CD4-positive, alpha-beta T cell treated with Interleukin-6 for 4 hours (primary cell): ENCODE results near the gene IFITM5.
"Not testable (repeated sequence)": the region's sequence is repeated elsewhere in the genome, so short reads cannot be mapped to it uniquely, and the experiment has no call there.

Experiments used
- DNase-seq: peaks from one replicate; pipeline ENCODE4 v3.0.0-alpha.2; 2020; ENCODE audit warnings: mixed read lengths

Gene IFITM5

DNA sequence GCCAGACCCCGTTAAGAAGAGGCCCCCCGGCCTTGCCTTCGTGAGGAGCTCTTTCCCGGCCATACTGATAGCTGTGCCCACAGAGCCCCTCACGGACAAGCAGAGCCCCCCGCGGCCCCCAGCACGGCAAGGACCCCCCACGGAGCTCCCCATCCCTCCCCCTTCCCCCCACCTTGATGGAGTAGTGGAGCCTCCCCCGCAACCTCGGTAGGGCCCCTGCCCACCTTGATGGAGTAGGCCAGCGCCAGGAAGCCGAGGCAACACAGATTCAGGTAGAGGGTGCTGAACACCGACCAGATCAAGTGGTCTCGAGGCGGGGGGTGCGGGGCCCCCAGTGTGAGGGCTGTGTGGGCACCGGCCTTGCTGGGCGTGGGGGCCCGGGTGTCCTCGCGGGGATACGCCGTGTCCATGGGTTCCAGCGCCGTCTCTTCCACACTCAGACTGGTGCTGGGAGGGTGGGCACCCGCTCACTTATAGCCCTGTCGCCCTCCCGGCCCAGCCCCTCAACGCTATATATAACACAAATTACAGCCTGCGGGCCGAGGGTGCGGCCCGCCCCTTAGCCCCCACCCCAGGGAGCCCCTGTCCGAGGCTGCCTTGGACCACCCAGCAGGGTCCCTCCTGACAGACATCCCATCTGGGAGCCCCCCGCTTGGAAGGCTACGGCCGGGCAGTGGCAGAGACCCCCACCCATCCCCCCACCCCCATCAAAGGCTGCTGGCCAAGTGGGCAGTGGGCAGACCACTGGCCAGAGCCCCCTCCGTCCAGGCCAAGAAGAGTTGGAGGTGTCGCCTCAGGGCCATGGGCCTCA is at the start of gene IFITM5:
Gene IFITM5, minus strand, starts transcription at position 446 of the 811 bp plus-strand sequence. Its CDS starts 36 bp downstream, at position 410.
- DNase-seq: peak; percentile 11

DNA sequence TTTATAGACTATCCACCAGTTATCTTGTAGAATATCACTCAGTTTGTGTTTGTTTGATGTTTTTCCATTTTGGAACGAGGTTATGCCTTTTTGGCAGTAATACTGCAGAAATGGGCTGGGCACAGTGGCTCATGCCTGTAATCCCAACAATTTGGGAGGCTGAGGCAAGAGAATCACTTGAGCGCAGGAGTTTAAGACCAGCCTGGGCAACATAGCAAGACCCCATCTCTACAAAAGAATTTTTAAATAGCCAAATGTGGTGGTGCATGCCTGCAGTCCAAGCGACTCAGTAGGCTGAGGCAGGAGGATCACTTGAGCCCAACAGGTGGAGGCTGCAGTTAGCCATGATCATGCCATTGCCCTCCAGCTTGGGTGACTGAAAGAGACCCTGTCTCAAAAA is 47.2 kb upstream of the IFITM5 start:
- DNase-seq: no peak

DNA sequence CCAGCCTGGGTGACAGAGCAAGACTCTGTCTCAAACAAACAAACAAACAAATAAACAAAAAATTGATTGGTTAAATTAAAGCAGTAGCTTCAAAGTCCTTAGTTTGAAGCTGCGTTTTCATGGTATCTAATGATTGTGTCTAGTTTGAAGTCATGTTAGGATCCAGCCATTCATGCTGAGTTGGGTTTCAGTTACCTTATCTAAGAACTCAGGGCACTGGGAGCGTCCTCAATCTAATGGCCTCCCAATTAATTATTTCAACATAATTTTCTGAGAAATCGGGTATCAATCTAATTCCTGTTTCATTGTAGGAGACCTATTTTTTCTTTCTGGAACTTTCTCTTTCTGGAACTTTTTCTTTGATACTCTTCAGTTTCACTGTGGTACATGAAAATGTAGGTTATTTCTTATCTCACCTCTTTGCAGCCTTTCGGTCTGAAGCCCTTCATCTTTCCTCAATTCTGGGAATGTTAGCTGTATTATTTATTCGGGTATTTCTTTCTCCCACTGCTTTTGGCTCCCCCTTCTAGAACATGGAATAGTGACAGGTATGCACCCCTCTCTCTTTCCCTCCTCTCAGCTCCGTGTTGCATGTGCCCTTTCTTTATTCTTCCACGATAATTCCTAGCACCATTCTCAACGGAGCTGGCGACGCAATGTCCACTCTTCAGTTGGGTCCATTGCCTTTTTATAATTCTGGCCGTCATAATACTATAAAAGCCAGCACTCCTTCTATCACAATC is 45.7 kb upstream of the IFITM5 start:
- DNase-seq: no peak

DNA sequence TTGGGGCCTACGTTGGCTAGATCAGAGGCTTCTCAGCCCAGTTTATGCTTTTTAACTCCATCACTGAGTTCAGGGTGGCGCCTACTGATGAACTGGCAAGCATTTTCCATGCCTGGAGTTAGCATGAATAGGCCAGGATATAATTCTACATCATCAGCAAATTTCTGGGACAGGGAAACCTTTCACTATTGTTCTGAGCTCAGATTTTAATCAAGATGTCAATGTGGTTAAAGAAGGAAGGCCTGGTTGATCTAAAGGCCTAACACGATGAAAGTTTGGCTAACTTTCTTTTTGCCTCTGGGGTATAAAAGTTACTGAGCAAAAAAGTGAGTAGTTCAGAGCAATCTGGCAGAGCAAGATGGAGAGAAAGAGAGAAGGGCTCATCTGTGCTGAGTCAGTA is 43.0 kb upstream of the IFITM5 start:
- DNase-seq: no peak

DNA sequence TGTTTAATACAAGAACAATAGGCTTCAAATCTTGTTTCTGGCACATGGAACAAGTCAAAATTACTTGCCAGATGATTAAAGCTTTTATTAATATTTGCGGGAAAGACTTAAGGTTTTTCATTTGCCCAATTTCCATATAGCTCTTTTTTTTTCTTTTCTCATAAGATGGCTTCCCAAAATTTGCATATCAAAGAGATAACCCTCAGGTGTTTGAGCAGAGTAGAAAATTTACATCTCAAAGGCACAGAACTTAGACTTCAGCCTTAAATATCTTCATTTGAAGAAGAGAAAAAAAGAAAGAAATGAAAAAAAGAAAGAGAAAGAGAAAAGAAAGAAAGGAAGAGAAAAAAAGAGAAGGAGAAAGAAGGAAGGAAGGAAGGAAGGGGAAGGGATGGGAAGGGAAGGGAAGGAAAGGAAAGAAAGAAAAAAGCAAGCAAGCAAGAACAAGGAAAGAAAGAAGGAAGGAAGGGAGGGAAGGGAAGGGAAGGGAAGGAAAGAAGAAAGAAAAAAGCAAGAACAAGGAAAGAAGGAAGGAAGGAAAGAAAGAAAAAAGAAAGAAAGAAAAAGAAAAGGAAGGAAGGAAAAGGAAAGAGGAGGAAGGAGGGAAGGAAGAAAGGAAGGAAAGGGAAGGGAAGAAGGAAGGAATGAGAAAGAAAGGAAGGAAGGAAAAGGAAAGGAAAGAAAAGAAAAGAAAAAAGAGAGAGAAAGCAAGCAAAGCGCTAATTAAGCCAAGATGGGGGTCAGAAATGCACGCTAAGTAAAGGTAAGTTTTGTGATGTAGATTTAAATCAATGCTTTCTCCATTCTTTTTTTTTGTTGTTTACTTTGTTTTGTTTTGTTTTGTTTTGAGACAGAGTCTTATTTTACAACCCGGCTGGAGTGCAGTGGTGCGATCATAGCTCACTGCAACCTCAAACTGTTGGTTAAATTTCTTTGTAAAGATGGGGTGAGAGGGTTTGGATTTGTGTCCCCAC is 41.5 kb upstream of the IFITM5 start:
- DNase-seq: no peak

DNA sequence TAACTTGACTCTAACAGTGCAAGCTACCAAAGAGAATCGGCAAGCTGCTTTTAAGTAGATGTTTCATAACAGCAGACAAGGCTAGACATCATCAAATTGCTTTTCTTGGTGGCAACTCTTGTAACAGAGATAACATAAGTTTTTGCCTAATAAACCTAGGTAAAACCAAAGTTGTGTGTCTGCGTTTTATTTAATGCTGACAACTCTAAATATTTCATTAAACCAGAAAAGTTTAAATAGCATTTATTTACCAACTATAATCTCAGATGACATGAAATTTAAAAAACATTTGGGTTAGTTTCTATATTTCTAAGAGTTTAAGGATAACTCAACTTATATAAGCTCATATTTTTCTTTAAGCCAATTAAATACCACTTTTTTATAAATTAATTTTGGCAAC is 40.6 kb upstream of the IFITM5 start:
- DNase-seq: no peak

DNA sequence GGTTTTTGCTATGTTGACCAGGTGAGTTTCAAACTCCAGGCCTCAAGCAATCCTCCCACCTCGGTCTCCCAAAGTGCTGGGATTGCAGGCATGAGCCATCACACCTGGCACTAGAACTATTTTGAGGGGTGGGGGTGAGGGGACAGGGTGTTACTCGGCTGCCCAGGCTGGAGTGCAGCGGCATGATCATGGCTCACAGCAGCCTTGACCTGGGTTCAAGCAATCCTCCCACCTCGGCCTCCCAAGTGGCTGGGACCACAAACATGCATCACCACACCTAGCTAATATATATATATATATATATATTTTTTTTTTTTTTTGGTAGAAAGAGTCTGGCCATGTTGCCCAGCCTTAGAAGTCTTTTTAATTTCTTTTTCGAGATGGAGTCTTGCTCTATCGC is 38.4 kb upstream of the IFITM5 start:
- no peak for DNase-seq

DNA sequence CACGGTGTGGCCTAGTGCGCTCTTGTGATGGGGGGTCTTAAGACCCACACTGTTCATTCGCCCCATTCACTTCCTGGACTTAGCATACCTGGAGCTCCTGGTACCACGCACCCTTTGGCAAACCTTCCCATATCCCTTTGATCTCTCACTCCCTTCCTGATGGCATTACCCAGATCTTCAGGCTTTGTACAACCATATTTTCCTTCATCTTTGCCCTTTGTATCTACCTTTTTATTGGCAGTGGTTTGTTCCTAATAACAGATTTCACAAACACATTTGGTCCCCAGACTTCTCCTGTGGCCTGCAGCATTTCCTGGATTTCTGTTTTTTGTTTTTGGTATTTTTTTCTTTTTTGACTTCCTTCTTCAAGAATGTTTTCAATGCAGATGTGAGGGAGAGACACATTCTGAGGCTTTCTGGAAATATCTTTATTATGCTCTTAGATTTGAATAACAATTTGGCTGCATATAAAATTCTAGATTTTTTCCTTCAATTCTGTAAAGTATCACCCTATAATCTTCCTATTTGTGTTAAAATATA is 37.4 kb upstream of the IFITM5 start:
- no peak for DNase-seq

DNA sequence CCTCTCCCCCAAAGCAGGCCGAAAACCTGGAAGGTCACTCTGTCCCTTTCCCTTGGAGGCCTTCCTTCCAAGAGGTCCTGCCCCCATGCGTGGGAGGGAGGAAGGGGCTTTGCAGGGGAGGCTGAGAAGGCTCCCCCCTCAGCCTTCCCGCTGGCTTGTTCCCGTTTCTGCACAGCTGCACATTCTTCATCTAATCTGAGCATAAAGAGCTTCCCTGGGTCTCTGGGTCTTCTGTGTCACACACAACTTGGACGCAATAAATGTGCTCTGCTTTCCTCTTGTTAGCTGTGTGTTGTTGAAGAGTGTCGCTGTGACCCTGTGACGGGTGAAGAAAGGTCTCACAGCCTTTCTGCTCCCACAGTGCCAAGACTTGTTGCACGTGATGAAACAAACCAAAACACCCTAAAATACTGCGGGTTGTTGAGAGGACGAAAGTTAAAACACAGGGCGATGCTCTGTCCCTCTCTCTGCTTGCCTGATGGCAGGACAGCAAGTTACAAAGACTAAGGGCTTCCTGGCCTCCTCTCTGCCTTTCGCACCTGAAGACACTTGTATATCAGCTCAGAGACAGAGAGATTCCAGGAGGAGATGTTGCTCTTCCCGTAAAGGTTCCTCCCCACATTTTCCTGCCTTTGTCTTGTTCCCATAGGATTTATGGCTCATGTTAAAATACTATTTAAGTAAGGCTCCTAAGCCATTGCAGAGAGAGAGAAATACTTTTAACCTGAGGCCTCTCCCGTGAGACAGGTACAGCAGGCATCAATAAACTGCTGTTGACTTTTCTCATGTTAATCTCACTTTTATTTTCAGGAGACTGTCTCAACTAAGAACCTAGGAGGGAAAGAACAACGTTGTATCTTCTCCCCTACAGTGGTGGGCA is 36.7 kb upstream of the IFITM5 start:
- DNase-seq: no peak

DNA sequence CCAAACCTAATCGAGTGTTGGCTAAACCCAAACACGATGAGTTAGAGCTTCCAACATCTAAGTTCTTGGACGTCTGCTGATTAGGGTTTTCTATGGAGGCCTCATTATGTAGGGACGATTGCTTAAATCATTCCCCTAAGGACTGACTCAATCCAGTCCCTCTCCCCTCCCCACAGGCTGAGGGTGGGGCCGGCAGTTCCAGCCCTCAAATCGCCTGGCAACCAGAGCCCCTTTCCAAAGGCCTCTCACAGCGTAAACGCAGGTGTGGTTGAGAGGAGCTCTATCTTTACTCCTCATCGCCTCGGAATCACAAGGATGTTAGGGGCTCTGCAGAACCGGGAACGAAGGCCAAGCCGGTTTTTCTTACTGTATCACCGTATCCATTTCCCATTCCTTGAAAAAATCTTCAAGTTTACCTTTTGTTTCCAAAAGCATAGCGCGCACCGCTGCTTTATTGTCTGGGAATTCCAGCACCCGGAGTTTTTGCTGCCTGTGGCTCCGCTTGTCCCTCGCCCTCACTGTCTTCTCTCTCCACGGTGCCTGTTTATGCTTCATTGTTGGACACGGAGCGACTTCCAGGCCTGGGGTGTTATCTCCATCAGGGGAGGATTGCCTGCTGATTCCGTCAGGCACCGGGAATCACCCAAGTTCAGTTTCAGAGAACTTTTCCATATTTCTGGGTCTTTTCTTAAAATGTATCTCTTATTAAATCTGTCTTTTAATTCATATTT is 35.1 kb upstream of the IFITM5 start:
- DNase-seq: no peak

DNA sequence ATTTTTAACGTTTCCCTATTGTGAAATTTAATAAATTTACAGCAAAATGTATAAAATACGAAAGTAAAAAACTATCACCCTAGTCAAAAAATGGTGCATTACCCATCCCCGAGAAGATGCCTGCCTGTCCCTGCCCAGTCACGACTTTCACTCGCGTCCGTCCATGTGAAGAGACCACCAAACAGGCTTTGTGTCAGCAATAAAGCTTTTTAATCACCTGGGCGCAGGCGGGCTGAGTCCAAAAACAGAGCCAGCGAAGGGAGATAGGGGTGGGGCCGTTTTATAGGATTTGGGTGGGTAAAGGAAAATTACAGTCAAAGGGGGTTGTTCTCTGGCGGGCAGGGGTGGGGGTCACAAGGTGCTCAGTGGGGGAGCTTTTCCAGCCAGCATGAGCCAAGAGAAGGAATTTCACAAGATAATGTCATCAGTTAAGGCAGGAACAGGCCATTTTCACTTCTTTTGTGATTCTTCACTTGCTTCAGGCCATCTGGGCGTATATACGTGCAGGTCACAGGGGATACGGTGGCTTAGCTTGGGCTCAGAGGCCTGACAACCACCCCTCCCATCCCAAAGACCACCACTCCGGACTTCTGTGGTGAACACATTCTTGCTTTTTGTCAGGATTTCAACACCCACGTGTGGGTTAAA is 34.4 kb upstream of the IFITM5 start:
- not testable (repeated sequence) for DNase-seq

DNA sequence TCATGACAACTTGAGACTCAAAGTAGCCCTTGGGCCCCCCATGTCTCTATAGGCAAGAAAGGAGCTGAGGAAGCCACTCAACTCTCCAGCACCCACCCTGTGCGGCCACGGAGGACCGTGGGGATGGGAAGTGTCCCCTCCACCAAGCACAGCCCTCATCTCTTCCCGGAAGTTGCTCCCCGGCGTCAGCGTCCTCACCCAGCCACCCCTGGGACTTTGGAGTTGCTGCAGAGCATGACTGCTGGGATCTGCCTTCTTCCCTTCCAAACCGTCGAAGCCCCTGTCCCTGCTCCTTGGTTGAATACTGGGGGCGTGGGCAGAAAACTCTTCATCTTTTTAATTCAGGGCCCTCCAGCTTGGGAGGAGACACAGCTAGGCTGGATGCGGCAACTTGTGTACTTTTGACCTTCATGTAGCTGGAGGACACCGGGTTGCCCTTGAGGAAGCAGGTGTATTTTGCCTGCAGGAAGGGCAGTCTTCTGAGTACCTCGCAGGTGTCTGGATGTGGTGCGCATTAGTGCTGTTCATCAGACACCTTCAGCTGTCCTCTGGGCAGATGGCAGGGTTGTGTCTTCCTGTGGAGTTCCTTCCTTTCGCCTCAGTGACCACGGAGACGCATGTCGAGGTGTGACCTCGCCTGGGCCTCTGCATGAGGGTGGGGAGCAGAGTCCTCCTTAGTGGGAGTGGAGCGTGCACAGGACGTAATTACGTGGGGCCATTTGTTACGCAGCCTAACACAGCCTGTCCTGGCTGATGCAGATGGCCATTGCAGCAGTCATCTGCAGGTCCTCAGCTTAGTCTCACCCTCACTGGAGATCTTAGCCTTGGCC is 33.5 kb upstream of the IFITM5 start:
- DNase-seq: no peak

DNA sequence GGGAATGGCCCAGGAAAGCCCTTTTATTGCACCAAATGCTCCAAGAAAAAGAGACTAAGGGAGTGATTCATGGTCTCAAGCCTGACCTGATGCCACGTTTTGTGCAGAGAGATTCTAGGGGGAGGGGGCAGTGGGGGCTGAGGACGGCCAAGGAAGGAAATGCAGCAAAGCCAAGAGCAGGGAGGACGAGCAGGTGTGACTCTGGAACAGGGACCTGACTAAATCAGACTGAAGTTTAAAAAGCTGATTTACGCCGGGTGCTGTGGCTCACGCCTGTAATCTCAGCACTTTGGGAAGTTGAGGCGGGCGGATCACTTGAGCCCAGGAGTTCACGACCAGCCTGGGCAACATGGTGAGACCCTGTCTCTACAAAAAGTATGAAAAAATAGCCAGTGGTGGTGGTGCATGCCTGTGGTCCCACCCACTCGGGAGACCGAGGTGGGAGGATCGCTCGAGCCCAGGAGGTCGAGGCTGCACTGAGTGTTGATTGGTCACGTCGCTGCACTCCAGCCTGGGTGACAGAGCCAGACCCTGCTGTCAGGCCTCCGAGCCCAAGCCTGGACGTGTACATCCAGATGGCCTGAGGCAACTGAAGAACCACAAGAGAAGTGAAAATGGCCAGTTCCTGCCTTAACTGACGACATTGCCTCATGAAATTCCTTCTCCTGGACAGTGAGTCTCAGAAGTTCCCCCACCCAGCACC is 32.2 kb upstream of the IFITM5 start:
- DNase-seq: no peak

DNA sequence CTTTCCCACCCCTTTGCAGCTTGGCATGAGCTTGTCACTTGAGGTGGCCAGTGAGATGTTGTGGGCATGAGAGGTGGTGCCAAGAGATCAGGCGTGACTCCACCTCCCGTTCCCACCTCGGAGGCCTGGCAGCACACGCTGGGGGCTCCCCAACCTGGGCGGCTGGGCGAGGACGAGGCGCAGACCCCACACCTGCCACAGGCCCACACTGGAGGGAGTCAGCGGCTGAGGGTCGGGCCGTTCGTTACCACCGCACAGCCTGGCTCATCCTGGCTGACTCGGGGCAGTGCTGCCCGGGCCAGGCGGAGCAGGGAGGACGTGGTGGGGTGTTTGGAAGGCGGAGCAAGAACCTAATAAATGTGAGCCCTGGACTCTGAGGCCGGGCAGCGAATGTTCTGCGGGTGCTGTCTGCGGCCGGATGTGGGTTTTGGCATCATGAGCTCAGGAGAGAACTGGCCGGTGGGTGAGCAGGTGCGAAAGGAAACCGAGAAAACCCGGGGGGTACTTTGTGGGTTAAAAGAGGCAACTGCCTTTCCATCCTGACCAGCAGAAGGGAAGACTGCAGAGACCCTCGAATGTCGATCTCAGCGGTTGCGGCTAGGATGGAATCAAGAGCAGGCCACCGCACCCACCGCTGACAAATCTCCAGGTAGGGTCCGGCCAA is 31.5 kb upstream of the IFITM5 start:
- peak; percentile 30 for DNase-seq

DNA sequence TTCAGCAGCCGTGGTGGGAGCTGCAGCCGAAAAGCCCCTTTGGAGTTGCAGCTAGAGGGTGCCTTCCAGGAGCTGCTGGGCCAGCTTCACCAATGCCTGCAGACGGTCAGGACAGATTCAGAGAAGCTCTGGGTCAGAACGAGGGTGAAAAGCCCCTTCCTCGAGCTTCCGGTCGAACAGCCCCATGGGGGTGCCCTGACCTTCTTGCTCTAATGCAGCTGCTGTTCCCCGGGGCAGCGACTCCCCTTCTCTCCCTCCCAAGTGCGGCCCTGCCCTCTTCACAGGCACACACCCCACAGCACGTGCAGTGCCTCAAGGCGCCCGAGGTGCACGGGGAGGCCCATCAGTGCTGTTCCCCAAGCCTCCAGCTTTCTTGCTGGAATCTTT is 31.0 kb upstream of the IFITM5 start:
- no peak for DNase-seq

DNA sequence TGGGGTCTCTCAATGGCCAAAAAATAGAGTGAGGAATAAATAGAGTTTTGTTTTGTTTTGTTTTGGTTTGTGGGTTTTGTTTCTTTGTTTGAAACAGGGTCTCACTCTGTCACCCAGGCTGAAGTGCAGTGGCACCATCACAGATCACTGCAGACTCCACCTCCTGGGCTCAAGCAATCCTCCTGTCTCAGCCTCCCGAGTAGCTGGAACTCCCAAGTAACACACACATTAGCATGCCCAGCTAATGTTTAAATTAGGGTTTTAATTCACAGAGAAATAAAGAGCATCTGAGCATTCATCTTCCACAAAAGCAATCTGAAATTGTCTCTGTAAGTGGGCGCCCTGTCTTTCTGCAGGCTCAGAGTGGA is 30.5 kb upstream of the IFITM5 start:
- no peak for DNase-seq

DNA sequence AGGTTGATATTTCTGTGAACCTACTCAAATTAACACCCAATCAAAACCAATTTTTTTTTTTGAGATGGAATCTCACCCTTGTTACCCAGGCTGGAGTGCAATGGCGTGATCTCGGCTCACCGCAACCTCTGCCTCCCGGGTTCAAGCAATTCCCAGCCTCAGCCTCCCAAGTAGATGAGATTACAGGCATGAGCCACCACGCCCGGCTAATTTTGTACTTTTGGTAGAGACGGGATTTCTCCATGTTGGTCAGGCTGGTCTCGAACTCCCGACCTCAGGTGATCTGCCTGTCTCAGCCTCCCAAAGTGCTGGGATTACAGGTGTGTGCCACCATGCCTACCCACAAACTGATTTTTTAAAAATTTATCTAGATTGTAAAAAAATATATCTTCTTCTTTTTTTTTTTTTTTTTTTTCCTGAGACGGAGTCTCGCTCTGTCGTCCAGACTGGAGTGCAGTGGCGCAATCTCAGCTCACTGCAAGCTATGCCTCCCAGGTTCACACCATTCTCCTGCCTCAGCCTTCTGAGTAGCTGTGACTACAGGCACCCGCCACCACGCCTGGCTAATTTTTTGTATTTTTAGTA is 29.3 kb upstream of the IFITM5 start:
- not testable (repeated sequence) for DNase-seq

DNA sequence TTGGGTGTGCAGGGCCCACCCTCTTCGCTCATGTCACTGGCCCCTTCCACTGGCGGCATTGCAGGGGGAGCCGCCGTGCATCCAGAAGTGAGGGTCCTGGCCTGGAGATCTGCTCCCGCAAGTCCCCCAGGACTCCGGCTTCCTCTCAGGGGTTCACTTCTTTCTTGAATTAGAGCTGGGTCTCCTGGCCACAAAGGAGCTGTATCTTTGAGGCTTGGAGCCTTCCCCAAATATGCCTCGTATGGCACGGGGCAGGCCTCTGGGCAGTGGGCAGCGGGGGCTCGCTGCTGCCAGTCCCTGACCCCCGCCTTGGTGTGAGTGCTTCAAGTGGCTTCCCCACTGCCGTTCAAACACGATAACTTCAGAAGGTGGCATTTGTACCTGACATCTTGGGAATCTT is 28.7 kb upstream of the IFITM5 start:
- DNase-seq: no peak
